Stimulated activated CD4-positive, alpha-beta T cell treated with anti-CD3 and anti-CD28 coated beads, Interleukin-2, amount 100 ng/mL, for 48 hours (primary cell): ENCODE results near the gene DNAJB6.

Source experiments
- DNase-seq, 2 donors: peaks; one replicate each; pipeline ENCODE4 v3.0.0-alpha.2; 2020

Gene DNAJB6

DNA sequence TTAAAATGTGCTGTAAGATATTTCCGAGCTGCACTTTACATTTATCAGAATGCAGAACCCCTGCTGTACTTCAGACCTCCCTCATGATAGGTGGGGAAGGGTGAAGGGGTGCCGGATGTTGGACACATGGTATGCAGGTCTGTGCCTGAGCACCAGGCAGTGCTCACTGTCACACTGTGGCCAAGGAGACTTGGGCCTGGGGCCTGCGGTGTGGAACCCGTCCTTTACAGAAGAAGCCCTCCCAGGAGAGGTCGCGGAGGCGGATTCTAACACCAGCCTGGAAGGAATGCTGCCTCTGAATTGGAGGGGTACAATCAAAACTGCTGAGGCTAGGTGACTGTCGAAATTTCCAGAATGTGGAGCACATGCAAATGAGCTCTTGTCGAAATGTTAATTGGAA is 34.5 kb downstream of the DNAJB6 start:
- no peak for DNase-seq

DNA sequence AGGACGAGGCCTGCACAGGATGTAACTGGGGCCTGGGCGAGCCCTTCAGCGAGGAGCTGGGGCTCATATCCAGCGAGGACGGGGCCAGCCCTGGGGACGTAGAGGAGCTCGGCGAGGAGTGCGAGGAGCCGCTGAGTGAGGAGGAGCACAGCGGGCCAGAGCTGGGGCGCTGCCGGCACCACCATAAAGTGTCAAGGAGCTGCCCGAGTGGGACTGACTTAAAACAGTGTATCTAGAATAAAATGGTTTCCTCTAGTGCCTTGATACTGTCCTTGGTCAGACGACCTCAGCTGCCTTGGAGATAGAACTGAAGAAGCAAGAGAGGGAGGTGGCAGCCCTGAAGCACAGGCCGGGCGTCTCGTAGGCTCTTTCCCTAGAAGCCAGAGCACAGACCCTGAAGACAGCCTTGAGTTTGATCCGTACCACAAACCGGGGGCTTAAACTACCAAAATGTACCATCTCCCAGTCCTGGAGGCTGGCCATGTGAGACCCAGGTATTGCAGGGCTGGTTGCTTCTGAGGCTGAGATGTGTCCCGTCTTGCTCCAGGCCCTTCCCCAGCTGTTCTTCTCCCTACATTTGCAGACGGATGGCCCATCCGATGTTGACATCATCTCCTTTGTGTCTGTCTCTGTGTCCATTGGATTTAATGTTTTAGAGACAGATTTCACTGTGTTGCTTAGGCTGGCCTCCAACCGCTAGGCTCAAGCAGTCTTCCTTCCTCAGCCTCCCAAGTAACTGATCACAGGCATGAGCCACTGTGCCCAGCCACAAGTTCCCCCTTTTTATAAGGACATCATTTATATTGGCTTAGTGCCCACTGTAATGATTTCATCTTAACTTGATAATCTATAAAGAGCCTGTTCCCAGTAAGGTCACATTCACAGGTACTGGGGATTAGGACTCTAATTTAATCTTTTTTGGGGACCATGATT is 35.8 kb downstream of the DNAJB6 start:
- DNase-seq = no peak

DNA sequence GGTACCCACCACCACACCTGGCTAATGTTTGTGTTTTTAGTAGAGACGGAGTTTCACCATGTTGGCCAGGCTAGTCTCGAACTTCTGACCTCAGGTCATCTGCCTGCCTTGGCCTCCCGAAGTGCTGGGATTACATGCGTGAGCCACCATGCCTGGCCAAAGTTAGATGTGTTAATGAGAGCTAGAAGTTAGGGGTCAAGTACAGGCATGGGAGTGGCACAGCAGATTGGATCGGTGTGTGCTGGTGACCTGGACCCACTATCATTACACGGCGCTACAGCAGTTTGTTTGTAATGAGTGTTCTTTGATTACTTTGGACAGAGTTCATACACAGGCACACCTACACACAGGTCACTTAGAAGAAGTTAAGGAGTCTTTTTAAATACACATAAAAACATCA is 36.7 kb downstream of the DNAJB6 start:
- DNase-seq = no peak

DNA sequence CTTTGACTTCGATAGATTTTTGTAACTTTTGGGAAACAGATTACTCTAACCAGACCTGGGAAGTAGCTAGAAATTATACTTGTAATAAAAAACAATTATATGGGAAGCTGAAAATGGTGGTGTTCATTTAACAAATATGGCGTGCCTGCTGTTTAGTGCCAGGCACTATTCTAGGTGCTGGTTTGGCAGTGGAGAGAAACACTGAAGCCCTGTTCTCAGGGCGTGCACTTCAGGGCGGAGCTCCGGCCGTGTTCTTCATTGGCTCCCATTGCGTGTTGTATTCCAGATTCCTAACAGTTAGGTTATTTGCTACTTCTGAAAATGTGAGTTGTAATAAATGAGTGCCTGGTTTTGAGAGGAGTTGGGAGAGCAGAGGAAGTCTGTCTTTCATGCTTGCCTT is 38.6 kb downstream of the DNAJB6 start:
- DNase-seq = no peak

DNA sequence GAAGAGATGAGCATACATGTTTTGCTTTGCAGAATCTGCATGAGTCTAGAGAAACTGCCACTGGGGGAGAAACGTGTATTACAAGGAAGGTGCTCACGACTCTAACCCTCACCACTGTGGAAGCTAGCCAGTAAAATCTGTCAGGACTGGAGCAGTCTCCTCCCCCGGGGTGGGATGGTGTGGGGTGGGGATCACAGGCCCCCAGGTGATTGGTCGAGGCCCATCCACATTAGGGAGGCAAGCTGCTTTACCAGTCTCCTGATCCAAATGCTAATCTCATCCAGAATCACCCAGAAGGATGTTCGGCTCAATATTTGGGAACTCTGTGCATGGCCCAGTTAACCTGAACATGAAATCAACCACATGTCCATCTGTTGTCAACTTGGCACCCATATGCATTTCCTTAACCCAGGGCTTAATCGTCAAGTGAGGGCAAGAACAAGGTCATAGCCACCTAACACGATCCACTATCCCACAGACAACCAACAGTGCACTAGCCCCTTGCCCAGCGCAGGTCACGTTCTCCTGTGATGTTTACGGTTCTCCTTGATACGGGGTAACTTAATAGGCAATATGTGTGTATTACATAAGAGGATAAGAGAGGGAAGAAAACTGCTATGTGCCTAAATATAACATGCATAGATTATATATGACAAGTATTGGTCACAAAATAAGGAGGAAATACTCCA is 40.8 kb downstream of the DNAJB6 start:
- DNase-seq = no peak

DNA sequence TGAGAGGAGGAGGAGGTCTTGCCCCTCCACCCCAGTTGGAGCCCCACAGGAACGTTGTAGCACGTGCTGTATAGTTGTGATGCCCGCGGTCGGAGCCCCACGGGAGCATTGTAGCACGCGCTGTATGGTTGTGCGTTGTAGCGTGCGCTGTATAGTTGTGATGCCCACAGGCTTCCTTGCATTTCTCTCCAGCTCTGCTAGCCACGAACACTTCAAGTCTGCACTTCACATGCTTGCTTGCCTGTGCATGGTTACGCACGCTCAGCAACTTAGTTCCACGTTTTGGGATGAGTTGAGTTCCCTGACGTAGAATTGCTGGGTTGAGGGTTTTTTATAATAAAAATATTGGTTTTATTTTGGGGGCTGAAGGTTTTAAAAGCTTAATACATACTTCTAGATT is 41.6 kb downstream of the DNAJB6 start:
- no peak for DNase-seq

DNA sequence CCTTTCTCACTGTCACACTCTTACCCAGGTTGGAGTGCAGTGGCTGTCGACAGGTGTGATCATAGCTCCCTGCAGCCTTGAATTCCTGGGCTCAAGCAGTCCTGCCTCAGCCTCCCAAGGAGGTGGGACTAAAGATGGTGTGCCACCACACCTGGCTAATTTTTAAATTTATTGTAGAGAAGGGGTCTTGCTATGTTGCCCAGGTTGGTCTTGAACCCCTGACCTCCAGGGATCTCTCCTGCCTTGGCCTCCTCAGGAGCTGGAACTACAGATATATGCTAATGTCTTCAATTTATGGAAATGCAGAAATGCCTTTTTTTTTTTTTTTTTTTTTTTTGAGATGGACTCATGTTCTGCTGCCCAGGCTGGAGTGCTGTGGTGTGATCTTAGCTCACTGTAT is 42.7 kb downstream of the DNAJB6 start:
- DNase-seq = no peak

DNA sequence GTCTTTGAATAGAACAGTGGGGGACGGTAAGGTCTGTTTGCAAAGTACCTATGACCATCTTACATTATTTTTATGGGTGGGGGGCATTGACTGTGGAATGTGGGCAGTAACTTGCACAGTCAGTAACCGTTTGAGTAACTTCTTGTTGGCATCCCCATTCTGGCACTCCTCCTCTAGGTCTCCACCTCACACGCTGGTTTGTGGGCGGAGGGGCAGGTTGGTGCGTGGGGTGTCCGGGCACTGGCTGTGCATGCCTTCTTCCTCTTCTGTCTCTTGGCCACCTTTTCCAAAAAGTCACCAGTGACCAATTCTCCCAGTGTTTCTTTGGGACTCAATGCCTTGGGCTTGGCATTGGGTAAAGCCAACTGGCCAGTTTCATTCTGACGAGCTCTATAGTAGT is 43.6 kb downstream of the DNAJB6 start:
- no peak for DNase-seq

DNA sequence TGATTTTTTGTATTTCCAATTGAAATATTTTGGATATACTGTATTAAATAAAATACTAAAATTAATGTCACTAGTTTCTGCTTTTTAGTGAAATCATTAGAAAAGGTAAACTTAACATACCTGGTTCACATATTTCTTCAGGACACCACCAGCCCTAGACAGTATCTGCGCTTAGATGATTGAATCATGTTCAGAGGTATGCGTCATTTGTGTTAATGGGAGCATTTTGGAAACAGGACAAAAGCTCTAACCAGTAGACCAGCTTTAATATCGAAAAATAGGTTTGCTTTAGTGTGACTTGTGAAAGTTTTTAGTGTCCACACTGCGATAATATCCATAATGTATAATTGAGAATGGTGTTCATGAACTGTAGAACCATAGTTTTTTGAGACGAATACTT is 47.1 kb downstream of the DNAJB6 start:
- no peak for DNase-seq

DNA sequence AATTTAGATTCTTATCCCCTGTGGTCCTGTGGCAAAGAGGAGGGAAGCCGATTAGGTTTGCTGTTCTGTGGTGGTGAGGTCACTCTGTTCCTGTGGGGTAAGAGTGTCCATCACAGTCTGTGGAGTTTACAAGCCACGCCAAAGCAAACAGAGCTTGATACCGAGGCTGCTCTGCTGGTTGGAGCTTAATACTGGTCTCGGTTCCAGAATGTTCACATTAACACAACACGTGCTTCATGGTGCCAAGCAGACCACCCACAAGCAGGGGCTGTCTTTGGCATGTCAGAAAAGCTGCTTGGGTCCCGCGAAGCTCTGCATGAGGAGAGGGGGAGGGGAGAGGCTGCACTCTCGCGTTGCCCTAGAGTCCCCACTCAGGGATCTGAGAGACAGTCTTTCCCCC is 47.5 kb downstream of the DNAJB6 start:
- no peak for DNase-seq

DNA sequence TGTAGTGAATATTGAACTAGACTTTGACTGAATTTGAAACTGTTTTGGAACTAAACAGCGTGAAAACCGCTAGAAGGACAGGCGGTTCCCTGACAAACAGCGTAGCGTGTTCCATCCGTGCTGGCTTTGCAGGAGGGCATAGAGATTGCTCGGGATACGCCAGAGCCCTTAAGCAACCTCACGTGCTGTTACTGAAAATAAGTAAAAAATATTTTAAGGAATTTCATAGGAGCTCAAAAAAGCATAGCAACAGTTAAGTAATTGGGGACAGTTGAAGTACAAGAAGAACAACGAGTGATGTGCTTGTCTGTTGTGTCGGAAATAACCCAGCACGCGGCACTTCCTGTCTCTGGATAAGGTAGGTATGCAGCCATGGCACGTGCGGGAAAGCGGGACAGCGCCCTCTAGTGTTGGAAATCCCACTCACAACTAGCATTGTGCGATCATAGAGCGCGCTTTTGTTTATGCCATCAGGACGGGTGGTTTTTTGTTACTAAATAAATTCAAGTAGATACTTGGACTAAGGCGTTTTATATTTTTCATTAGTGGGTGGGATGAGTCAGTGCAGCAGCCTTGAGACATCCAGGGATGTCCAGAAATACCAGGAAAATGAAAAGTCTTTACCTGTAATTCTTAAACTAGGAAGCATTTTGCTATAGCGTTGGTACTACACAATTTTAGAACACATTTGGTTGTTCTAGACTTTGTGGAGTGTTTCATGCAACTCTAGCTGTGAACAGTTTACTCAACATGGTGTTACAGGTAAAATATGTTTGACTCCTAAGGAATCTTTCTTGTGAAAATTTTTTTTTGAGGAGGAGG is 50.4 kb downstream of the DNAJB6 start:
- peak; percentile 87 to 89 for DNase-seq

DNA sequence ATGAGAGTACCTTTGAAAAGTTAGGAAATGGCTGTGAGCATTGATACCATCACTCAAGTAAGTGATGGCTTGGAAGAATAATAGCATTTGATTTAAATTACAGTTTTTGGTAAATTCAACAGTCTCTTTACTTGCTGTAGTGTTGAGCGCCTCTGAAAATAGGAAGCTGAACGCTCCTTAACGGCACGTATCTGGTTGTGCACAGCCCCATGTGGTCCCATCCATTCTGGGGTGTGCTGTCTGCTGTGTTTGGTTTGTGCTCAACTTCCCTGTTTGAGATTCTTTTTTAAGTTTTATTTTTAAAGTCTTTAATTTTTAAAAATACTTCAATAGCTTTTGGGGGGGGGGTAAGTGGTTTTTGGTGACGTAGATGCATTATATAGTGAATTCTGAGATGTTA is 51.5 kb downstream of the DNAJB6 start:
- no peak for DNase-seq

DNA sequence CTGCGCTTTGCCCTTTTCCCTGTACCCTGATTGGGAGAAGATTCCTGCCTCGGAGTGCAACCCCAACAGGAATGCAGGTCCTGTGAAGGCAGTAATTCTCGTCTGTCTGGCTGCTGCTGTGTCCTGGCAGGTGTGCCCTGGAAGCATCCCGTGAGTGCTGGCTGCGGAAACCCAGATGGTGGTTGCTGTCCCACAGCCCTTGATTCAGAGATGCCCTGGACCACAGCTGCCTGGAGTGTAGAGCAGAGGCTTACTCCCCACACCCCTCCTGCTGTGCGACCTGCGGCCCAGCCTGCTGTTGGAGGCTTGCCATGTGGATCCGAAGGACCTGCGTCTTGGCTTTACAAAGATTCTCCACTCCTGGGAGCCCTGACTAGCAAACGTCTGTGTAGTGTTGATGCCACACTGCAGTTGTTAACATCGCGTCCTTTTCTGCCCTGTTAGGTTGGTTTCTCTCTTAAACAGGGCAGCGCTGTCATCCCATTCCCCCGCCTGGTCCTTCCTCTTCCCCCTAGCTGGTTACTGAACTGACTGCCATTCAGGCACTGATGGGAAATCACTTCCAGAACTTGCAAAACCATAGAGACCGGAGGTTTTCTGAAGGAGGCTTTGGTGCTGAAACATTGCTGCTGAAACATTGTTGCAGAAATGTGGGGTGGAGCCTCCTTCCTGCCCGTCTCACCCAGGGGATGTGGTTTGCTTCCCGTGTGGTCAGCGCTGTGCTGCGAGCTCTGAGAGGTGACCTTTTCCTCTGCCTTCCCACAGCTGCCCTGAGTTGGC is 53.3 kb downstream of the DNAJB6 start:
- DNase-seq = no peak

DNA sequence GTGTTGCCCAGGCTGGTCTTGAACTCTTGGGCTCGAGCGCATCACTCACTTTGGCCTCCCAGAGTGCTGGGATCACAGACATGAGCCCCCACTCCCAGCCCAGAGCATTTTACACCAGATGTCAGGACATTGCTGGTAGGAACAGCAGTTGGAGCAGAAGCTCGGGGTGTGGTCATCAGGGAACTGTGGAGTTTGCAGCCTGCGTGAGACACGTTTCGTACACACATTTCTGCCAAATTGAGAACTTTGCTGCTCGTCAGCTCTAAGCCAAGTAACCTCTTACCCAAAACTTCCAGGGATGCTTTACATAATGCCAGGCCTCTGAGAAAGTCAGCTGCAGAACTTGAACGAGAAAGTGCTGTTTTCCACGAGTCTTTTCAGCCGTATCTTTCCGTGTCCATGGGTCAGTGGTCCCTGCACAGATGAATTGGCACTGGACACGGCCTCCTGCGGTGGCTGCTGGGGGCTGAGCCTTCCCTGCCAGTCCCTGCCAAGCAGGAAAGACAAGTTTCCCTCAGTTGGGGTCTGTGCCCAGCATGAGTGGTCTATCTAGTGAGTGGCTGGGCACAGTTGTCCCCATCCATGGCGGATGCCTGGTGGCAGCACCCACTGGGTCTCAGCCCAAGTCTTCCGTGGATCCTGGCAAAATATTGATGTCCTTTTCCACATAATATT is 54.4 kb downstream of the DNAJB6 start:
- no peak for DNase-seq

DNA sequence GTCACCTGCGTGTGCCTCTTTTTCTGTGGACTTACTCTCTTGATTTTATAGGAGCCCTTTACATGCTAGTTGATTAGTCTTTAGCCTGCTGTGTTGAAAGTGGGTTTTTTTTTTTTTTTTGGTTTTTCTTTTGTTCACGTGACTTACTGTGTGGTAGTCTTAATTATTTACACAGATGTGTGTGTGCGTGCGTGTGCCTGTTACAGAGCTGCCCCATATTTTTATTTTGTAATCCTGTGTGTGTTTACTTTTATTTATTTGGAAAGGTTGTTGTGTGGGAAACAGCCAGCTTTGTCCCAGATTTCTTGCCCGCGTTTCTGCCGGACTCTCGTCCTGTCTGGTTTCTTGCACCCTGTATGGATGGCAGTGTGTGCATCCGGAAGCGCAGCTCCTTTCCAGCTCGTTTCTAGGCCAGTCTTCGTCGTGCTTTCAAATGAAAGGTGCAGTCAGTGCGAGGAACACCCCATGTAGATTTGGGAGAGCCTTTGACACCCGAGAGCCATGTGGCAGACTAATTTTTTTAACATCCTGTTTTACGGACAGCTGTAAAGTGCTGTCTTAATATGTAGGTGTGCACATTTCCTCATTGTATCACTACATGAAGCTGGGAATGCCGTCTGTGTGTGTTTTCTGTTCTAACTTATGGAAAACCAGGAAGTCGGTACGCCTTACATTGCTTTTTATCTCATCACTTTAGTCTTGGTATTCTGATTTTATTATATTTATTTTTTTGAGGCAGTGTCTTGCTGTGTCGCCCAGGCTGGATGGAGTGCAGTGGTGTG is 55.6 kb downstream of the DNAJB6 start:
- DNase-seq = no peak

DNA sequence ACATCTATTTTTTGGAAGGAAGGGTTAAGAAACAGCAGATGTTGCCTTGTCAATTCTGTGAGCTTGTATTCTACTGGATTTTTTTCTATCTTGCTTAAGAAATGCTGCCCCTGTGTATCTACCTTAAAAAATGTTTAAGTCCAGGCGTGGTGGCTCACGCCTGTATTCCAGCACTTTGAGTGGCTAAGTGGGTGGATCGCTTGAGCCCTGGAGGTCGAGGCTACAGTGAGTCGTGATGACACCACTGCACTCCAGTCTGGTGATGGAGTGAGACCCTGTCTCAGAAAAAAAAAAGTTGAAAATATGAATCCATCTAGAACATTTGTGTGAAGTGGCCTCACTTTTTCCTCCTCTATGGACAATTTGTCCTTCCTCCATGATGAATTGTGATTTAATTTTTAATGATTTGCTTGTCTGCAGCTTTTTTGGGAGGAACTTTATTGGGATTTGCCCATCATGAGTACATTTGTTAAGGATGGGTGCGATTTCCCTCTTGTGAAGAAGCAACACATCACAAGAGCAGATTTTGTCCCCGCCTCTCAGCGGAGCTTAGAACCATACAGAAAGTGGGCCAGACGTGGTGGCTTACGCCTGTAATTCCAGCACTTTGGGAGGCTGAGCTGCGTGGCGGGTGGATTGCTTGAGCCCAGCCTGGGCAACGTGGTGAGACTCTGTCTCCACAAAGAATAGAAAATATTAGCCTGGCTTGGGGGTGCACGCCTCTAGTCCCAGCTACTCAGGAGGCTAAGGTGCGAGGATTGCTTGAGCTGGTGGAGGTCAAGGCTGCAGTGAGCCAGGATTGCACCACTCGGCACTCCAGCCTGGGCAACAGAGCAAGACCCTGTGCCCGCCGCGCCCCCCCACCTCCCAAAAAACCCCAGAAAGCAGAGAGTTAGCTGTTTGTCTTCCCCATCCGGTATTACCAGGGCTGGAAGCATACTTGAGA is 57.7 kb downstream of the DNAJB6 start:
- no peak for DNase-seq

DNA sequence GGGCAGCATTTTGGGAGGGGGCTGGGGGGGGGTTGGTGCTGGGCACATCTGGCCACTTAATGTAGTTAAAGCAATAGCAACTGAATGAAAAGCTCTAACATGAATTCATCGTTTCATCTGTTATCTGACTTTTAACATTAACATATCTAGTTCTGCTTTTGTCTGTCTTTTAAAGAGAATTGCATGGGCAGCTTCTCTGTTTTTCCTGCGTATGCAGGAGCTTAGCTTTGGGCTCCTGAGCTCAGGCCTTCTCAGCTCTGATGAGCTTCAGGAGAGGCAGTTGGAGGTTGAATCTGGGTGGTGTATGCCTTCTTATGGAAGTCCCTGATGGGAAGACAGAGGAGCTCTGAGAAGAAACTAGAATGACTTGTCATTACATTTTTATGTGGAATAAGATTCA is 58.4 kb downstream of the DNAJB6 start:
- no peak for DNase-seq

DNA sequence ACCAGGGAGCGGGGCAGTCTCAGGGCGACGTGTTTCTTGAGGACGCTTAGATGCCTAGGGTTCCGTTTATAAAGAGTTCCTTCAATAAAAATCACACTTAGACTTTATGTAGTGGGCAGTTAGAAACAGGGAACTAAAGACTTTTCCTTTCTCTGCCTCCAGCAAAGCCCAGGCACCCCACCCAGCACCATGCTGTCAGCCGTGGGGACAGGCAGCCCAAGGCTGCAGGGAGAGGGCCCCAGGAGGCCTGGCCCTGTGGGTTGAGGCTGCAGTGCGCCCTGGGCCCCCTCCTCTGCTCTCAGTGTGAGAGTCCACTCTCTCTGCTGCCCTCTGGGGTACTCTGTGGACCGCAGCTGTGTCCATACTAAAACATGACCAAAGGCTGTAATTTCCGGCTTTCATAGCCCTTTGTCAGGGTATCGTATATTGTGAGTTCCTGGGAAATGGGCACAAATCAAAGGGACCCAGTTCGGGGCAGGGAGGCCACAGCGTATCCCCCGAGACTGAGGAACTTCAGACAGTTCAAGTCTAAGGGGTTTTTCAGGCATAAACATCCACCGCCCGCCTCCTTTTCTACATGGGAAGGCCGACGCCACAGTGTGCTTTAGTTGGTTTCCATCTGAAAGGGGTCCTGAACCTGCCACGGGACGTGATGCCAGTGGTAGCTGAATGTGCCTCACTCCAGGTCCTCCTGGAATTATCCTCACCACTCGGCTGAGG is 59.7 kb downstream of the DNAJB6 start:
- no peak for DNase-seq

DNA sequence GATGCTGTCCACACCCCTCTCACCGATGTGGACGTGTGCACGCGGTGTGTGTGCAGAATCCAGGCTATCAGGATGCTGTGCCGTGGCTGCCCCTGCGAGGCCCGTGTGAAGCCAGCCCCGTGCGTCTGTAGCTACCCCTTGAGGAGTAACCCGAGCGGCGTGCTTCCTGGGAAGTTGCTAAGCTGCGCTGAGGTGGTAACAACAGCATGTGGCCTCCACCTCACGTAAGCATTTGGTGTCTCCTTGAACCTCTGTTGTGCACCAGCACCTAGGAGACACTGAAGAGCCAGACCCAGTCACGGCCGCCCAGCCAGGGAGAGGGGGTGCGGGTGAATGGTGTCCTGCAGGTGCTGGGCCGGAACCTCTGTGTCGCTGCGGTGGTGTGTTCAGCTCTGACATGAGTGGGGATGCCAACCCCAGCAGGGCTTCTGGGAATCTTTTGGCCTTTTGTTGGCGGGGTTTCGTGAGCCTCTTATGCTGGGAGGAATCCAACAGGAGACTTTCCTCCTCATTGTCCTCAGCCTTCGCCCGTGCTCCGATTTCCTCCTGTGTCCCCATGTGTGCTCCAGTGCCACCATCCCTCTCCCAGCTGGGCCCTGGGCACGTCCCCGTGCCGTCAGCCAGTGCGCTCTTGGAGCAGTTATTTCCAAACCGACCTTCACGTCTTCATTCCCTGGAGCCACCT is 60.4 kb downstream of the DNAJB6 start:
- no peak for DNase-seq
